DND-41 (cell line): ENCODE results near the gene LPCAT1.
A peak's percentile ranks its signal among the peaks of the same experiment; 100 is the strongest.

Source experiments
- ATAC-seq: fragments of 200-7000 bp; cut with Tn5 transposase; 3 replicates; pipeline ENCODE4 v1.9.1; 2021; ENCODE audit warnings: low read depth; ENCODE audit not compliant: insufficient read depth
- DNase-seq: peaks from one replicate; pipeline ENCODE4 v3.0.0-alpha.2; 2020
- H2AFZ ChIP-seq: 2 replicates; pipeline ENCODE4 v1.6.0; 2012; ENCODE audit warnings: low read depth, low read length
- H3K27ac ChIP-seq: 2 replicates; pipeline ENCODE4 v1.5.1; 2012; ENCODE audit warnings: low read length, inconsistent platforms
- H3K27me3 ChIP-seq: fragments of 200-600 bp; sonication (generic); 2 replicates; pipeline ENCODE4 v1.6.0; 2012; ENCODE audit warnings: low read length, mild to moderate bottlenecking, inconsistent platforms; ENCODE audit not compliant: insufficient read depth, poor library complexity
- H3K36me3 ChIP-seq: 2 replicates; pipeline ENCODE4 v1.5.1; 2012; ENCODE audit warnings: low read length, inconsistent platforms; ENCODE audit not compliant: insufficient read depth
- H3K4me1 ChIP-seq: 2 replicates; pipeline ENCODE4 v1.5.1; 2012; ENCODE audit warnings: mild to moderate bottlenecking, low read length; ENCODE audit not compliant: insufficient read depth
- H3K4me2 ChIP-seq: 2 replicates; pipeline ENCODE4 v1.6.0; 2012; ENCODE audit warnings: mild to moderate bottlenecking, moderate library complexity, low read length, inconsistent platforms; ENCODE audit not compliant: insufficient read depth
- H3K4me3 ChIP-seq, 2 experiments: fragments of 200-600 bp in 1 of 2; shearing (Covaris generic) in 1 of 2; 2 replicates each; pipeline ENCODE4 v1.5.1; 2012 to 2016; ENCODE audit warnings: inconsistent platforms in 2 of 2, low read length in 2 of 2, mild to moderate bottlenecking in 2 of 2, low read depth in 1 of 2, moderate library complexity in 1 of 2
- H3K79me2 ChIP-seq: 2 replicates; pipeline ENCODE4 v1.6.0; 2012; ENCODE audit warnings: low read length, inconsistent platforms; ENCODE audit not compliant: insufficient read depth
- H3K9ac ChIP-seq: 2 replicates; pipeline ENCODE4 v1.6.0; 2012; ENCODE audit warnings: low read depth, mild to moderate bottlenecking, inconsistent platforms, low read length, moderate library complexity
- H3K9me3 ChIP-seq: 2 replicates; pipeline ENCODE4 v1.5.1; 2012; ENCODE audit warnings: low read length, moderate library complexity, mild to moderate bottlenecking, inconsistent platforms; ENCODE audit not compliant: insufficient read depth, severe bottlenecking
- H4K20me1 ChIP-seq: 2 replicates; pipeline ENCODE4 v1.6.0; 2012; ENCODE audit warnings: low read length; ENCODE audit not compliant: insufficient read depth
- CTCF ChIP-seq: IDR thresholded peaks from 2 replicates; pipeline ENCODE4 v1.5.1; 2012; ENCODE audit warnings: borderline replicate concordance, low read length, moderate library complexity, mild to moderate bottlenecking; ENCODE audit not compliant: poor library complexity, severe bottlenecking; ENCODE audit errors: extremely low read depth
- EZH2 ChIP-seq: IDR thresholded peaks from 3 replicates; pipeline ENCODE4 v1.6.1; 2012; ENCODE audit warnings: borderline replicate concordance, low read depth, mild to moderate bottlenecking, moderate library complexity, low read length, inconsistent platforms; ENCODE audit not compliant: severe bottlenecking

The LPCAT1 gene

GRCh38 chr5:1493941-1494340 is 29.8 kb downstream of the LPCAT1 start:
- peaks cover 31% of the 10 kb centered on the region for H3K79me2 ChIP-seq
- no peak overlapping the region for H3K4me3 ChIP-seq
- DNase-seq (no peak), ATAC-seq (no peak)
- H3K36me3 ChIP-seq = peaks cover 93% of the 10 kb centered on the region
- no peaks in the 10 kb centered on the region for H3K4me1 ChIP-seq
- H3K27ac ChIP-seq = no peak overlapping the region
- no peak overlapping the region for H2AFZ ChIP-seq
- H3K27me3 ChIP-seq = no peaks in the 10 kb centered on the region
- no peak for TF ChIP-seq CTCF
- TF ChIP-seq EZH2 = no peak
- no peaks in the 10 kb centered on the region for H3K9me3 ChIP-seq
- H4K20me1 ChIP-seq = peaks cover 45% of the 10 kb centered on the region
- H3K4me2 ChIP-seq = no peak overlapping the region
- H3K9ac ChIP-seq = no peak overlapping the region

GRCh38 chr5:1493413-1493812 is 30.3 kb downstream of the LPCAT1 start:
- Histone ChIP-seq H3K27ac (no peak overlapping the region), H3K4me2 (no peak overlapping the region), H3K9ac (no peak overlapping the region), H3K36me3 (peaks cover 93% of the 10 kb centered on the region), H2AFZ (no peak overlapping the region), H3K79me2 (peaks cover 26% of the 10 kb centered on the region), H3K27me3 (no peaks in the 10 kb centered on the region), H3K9me3 (no peaks in the 10 kb centered on the region), H3K4me1 (no peaks in the 10 kb centered on the region), H3K4me3 (no peak overlapping the region), H4K20me1 (peaks cover 40% of the 10 kb centered on the region)
- TF ChIP-seq CTCF (no peak), EZH2 (no peak)
- ATAC-seq (no peak), DNase-seq (no peak)

GRCh38 chr5:1492757-1493156 is 31.0 kb downstream of the LPCAT1 start:
- no peak overlapping the region for H2AFZ ChIP-seq
- peaks cover 34% of the 10 kb centered on the region for H4K20me1 ChIP-seq
- TF ChIP-seq CTCF (no peak), EZH2 (no peak)
- no peaks in the 10 kb centered on the region for H3K27me3 ChIP-seq
- DNase-seq (peak; percentile 42), ATAC-seq (peak; percentile 70)
- no peak overlapping the region for H3K4me2 ChIP-seq
- H3K9ac ChIP-seq = no peak overlapping the region
- peaks cover 19% of the 10 kb centered on the region for H3K79me2 ChIP-seq
- peaks cover 93% of the 10 kb centered on the region for H3K36me3 ChIP-seq
- no peaks in the 10 kb centered on the region for H3K4me1 ChIP-seq
- H3K9me3 ChIP-seq = no peaks in the 10 kb centered on the region
- H3K4me3 ChIP-seq = no peak overlapping the region
- H3K27ac ChIP-seq = peak overlapping the region; percentile 35; the same call in 1 of the 2 replicates

- Histone ChIP-seq H3K79me2 (peaks cover 4% of the 10 kb centered on the region; the same call in 1 of the 2 replicates), H3K27me3 (no peaks in the 10 kb centered on the region), H3K4me2 (no peak overlapping the region), H3K27ac (no peak overlapping the region), H3K4me3 (no peak overlapping the region), H2AFZ (no peak overlapping the region), H3K36me3 (peaks cover 97% of the 10 kb centered on the region), H4K20me1 (peaks cover 39% of the 10 kb centered on the region), H3K4me1 (no peaks in the 10 kb centered on the region), H3K9me3 (no peaks in the 10 kb centered on the region), H3K9ac (no peak overlapping the region)
- no peak for ATAC-seq
- no peak for DNase-seq
- TF ChIP-seq EZH2 = no peak
- no peak for TF ChIP-seq CTCF
These were observed 33.4 kb downstream of the LPCAT1 start for GRCh38 chr5:1490376-1490775.
